Hepatic stellate cell (primary cell): Measurements from ENCODE around the gene GRIFIN.

Experiments
- DNase-seq: peaks from one replicate; pipeline ENCODE4 v3.0.0; 2011; ENCODE audit warnings: low spot score

GRIFIN gene

DNA sequence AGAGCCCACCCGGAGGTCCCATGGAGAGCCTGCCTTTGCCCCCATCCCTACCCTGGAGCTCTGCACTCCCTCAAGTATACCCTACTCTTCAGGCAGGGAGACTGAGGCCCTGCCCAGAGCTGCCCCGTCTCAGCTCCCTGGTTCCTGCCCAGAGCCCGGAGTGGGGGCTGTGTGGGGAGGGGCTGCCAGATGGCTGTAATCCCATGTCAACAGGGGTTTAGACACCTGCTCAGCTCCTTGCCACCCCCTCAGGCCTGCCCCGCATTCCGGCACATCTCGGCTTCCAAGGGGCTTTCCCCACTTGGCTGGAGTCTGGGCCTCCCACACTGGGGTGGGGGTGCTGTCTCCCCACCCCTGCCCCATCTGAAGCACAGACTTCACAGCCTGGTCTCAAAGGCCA is 22.5 kb upstream of the GRIFIN start:
- no peak for DNase-seq

DNA sequence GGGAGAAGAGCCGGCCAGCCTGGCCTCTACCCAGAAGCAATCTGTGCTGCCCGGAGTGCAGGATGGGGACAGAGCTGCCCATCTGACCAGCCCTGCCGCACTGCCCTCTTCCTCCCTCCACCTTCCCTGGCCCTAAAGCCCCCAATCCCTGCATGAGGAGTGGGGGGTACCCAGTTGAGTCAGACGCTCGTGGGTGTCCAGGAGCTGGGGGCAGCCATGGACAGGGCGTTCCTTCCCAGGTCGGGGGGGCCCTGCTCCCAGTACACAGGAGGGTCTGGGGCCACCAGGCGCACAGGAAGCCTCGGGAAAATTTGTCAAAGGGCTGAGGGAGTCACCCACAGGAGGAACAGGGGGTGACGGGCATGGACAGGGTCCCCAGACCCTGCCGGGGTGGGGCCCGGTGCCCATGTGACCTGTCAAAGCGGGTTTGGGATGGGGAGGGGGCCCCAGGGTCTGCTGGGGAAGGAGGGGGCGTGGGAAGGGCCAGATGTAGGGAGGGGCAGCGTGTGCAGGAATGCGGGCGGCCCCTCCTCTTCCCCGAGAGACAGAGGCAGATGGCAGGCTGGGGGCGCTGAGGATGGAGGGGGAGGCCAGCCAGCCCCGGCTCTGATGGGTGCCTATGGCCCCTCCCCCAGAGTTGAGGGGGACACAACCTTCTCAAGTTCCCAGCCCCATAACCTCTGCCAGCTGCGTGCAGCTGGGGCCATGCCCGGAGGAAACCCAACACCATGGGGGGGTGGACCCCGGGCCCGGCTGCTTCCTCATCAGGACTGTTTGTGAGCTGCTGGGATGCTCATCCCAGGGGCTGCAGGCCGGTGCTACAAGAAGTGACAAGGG is 21.5 kb upstream of the GRIFIN start:
- no peak for DNase-seq

DNA sequence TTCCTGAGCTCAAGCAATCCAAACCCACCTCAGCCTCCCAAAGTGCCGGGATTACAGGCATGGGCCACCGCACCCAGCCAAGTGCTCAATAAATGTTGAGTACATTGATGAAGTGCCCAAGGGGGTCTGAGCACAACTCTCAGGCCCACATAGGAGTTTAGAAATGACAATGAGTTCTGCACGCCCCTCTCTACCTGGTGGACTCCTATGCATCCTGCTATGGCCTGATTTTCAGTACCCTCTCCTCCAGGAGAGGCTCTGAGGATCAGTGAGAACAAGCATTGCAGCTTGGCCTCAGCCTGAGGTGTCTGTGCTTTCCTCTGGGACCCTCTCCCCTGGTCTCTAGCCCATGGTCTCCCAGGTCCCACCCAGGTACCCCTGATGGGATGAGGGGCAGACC is 20.9 kb upstream of the GRIFIN start:
- no peak for DNase-seq

DNA sequence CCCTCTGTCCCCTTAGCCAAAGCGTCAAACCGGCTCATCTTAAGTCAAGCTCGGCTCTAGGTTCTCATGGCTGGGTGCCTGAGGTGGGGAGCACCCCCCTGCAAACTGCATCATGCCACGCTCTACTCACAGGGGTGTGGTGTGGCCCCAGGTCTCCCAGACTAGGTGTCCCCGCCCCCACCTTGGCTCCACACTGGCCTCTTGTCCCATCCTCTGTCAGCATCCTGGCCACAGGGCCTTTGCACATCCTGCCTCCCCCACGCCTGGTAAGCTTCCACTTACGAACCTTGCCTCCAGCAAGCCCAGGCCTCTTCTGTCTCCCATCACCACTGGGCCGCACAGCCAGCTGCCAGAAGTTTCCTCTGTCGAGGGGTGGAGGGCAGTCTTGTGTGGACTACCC is 20.2 kb upstream of the GRIFIN start:
- no peak for DNase-seq

DNA sequence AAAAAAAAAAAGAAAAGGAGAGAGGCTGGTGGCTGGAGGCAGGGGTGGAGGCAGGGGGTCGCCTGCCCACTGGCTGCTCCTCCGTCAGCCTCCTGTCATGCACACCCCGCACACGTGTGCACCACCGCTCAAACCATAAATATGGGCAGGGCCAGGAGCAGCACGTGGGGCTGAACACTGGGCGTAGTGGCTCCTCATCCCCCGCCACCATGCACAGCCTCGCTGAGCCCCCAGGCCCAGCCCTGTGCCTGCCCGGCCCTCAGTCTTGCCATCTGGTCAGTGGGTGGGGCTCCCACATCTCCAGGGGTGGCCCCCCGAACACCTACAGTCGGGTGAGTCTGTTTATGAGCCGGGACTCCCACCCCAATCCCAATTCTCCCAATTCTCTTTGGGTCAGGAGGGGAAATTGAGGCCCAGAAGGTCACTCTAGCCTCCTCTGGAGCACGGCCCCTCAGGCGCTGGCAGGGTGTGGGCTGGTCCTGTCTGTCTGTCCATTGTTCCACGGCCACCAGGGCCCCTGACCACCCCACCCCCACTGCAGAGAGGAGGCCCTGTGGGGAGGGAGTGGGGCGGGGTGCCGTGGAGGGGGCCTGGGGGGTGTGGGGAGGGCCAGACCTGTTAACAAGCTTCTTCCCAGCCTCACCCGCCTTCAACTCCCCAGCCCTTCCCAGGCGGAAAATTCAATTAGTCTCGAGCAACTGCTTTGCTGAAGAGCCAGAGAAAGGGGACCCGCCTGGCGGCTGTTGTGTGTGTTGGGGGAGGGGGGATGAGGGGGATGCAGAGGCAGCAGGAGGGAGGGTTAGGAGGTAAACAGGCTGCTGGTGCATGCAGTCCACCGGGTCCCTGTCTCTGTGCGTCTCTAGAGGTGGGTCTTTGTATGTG is 19.5 kb upstream of the GRIFIN start:
- DNase-seq: no peak

DNA sequence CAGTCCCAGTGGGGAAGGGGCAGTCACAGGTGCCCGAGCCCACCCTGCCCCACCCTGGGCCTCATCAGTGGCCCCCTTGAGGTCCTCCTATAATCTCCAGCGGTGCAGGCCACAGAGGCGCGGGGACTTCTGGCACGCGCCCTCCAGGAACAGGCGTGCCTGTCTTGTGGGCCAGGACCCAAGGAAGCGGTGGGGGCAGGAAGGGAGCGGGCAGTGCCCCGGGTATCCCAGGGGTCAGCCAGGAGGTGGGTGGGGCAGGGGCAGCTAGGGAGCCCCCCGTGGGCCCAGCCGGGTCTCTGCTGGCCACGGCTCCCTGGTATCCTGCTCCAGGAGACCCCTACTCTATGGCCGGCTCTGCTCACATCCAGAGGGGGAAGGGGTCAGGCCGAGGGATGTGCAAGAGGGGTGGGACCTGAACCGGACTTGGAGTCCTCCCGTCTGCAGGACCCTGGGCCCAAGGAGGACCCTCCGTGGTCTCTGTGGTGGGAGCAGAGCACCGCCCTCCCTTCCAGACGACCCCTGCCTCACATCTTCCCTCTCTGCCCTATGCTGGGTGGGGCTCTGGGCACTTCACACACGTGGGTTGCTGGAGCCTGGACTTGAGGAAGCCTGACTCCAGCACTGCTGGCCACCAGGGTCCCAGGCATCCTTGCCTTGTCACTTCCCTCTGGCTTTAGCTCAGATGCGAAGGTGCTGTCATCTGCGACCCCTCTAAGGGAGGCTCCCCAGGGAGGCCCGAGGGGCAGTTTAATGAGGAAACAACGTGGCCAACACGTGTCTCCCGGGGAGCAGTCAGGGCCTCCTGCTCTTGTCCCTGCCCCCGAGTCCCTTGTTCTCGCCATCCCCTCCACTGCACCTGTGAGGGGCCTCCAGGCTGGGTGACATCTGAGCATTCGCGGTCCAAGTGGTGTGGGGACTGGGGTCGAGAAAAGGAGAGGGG is 18.3 kb upstream of the GRIFIN start:
- no peak for DNase-seq

DNA sequence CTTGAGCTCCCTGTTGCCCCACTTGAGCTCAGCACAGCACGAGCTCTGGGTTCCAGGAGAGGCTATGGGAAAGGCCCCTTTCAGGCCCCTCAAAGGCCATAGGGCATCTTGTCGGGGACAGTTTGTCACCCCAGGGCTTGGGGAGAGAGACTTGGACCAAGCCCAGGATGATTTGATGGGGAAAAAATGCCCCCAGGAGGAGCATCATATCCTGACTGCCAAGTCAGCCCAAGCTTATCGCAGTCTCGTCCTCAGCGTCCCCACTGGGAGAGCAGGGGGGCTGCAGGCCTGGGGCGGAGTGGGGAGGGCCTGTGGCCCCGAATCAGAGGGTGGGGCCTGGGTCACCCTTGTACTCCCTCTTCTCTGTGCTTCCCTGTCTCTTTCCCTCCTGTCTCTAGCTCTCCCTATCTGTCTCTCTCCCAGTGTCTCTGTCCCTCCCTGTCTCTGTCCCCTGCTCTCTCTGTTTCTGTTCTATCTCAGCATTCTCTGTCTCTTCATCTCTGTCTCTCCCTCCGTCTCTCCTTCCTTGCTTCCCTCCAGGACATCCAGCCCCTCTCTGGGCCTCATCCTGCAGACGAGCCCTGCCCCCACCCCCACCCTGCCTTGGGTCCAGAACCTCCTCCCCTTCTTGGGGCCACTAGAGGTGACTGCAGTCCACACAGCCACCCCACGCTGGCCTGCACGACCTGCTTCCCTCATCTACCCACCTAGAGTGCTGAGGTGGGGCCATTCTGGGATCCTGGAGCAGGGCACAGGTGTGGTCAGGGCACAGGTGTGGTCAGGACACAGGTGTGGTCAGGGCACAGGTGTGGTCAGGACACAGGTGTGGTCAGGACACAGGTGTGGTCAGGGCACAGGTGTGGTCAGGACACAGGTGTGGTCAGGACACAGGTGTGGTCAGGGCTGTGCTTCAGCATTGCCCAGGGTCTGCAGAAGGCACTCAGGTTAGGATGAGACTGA is 17.3 kb upstream of the GRIFIN start:
- DNase-seq: no peak

DNA sequence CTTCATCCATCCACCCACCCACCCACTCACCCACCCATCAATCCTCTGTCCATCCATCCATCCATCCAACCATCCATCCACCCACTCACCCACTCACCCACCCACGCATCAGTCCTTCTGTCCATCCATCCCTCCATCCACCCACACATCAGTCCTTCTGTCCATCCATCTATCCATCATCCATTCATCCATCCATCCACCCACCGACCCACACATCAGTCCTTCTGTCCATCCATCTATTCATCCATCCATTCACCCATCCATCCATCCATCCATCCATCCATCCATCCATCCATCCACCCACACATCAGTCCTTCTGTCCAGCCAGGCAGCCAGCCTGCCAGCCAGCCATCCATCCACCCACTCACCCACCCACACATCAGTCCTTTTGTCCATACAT is 15.8 kb upstream of the GRIFIN start:
- DNase-seq: no peak

DNA sequence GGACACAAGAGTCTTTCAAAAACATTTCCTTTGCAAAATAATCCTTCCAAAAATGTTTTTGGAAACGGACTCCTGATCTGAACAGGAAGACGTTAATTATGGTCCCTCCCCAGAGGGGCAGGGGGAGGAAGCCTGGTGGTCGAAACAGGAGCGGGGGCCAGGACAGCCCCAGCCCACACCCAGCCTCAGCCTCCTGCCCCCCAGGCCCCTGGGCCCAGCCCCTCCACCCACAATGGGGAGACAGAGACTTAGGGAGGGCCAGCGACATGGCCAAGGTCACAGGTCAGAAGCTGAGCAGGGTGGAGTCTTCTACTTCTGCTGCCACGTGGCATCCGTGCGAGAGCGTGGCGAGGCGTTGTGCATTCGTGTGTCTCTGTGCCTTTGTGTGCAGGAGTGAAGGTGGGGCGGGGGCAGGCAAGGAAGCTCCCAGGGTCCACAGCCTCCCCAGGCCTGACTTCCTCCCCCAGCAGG is 14.0 kb upstream of the GRIFIN start:
- no peak for DNase-seq

DNA sequence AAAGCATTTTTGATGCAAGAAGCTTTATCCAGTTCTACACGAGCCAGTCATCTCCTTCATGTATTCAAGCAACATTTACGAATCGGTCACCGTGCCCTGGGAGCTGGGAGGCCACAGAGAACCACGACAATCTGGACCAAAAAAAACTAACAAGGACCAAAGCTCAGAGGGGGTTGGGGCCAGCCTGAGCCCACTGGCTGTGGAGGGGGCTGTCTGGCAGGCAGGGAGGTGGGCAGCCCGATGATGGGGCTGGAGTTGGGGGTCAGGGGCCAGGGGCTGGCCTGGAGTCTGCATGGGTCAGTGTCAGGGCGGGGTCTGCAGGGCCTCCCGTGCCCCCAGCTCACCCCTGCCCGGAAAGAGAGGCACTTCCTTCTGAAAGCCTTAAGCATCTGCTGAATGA is 12.5 kb upstream of the GRIFIN start:
- DNase-seq: no peak

DNA sequence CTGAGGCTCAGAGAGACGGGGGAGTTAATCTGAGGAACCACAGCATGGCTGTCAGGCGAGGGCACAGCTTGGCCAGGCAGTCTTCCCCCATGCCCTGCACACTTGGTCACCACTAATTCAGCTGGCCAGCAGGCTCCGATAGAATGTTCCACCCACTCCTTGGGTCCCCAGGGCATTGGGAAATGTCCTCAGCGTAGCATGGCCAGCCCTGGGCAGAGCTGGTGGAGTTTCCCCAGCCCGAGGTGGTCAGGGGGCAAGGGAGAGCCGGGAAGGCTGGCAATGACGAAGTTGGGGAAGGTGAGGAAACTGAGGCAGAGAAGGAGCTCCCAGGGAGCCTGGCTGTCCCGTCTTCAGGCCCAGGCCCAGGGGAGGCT is 12.1 kb upstream of the GRIFIN start:
- DNase-seq: peak; percentile 87

DNA sequence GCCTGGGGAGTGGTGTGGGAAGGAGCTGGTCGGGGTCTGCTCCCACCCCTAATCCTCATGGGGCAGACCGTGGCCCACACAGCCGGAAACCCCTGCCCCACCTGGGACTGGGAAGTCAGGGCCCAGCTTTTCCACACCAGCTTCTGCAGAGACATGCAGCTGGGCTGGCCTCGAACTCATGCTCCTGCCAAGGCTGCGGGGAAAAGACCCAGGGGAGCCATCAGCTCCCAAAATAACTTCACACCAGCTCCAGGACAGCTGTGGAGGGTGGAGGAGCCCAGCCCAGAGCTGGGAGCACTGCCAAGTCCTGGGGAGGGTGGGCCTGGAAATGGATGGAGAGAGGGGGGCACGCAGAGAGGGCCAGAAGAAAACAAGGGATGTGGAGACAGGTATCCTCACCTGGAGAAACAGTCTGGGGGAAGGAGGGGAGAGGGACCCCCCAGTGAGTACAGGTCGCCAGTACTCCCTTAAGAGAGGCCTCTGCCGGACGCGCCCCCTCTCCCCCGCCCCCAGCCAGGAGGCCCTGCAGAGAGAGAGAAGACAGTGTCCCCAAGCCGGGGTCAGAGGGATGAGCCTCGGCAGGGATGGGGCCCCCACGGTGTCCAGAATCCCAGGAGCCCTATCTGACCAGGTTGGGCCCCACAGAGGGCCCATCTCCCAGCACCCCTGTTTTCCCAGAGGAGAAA is 11.5 kb upstream of the GRIFIN start:
- DNase-seq: peak; percentile 56

DNA sequence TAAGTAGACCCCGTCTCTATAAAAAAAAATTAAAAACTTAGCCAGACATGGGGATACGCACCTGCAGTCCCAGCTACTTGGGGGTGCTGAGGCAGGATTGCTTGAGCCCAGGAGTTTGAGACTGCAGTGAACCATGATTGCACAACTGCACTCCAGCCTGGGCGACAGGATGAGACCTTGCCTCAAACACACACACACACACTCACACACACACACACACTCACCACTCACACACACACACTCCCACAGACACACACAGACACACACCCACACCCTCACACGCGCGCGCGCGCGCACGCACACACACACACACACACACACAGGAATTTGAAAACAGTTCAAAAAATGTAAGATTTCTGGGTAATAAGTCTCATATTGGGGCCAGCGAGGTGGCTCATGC is 8.7 kb upstream of the GRIFIN start:
- DNase-seq: no peak

DNA sequence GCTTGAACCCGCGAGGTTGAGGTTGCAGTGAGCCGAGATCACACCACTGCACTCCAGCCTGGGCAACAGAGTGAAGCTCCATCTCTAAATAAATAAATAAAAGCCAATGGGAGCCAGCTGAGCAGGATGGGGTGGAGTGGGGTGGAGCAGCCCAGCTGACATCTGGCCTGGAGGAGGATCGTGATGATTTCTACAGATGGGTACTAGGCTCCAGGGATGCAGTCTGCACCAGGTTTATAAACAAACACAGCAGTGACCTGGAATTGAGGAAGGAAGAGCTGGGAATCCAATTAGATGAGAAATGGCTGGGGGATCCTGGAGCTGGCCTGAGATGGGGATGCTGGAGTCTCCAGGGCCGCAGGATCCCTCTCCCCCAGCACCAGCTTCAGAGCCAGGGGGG is 7.3 kb upstream of the GRIFIN start:
- DNase-seq: no peak

DNA sequence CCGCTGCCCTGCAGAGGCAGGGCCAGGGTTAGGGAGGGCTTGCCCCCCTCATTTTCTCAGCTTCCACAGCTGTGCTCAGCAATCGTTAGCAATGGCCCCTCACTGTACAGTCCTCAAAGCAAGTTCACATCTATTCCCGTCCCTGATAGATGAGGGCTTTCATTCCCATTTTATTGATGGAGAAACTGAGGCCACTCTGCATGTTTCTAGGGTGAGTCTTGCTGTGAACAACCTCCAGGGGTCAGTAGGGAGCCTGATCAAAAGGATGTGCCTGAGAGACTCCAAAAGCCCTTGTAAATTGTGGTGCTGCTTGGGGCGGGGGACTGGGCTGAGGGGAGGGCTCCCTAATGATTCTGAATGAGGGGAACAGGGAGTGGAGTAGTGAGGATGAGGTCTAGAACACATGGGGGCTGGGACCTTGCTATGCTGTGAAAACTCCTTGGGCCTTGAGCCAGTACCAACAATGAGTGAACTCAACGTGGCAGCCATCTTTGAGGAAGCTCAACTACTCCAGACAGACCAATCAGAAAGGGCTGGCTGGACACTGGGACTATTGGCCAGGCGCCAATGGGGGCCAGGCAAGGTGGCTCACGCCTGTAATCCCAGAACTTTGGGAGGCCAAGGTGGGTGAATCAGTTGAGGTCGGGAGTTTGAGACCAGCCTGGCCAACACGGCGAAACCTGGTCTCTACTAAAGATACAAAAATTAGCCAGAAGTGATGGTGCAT is 6.7 kb upstream of the GRIFIN start:
- no peak for DNase-seq

DNA sequence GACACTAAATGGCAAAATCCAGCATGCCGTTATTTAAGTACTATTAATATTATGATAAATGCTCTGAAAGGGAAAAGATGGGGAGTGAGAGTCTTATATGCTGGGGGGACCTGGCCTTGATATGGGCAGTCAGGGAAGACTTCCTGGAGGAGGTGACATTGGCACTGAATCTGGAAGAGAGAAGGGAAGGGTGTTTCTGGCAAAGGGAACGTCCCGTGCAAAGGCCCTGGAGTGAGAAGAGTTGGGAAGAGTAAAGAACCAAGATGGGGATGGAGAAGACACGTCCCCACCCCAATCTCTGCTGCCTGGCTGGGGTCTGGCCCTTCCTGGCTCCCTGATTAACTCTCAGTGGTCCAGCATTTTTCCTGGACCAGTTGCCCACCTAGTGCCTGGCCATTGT is 5.0 kb upstream of the GRIFIN start:
- no peak for DNase-seq

DNA sequence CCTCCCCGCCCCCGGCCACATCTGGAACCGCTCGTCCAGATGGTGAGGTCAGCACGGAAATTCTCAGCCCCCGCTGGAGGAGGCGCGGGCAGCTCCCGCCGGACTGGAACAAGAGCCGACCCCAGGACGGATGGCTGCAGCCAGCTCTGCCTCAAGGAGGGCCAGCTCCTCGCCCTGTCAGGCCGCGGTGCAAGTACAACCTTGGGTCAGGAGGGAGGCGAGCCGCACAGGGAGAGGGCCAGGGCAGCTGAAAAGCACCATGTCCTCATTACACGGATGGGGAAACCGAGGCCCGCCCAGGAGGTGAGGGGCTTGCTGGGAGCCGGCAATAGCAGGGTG is 3.8 kb upstream of the GRIFIN start:
- DNase-seq: no peak

DNA sequence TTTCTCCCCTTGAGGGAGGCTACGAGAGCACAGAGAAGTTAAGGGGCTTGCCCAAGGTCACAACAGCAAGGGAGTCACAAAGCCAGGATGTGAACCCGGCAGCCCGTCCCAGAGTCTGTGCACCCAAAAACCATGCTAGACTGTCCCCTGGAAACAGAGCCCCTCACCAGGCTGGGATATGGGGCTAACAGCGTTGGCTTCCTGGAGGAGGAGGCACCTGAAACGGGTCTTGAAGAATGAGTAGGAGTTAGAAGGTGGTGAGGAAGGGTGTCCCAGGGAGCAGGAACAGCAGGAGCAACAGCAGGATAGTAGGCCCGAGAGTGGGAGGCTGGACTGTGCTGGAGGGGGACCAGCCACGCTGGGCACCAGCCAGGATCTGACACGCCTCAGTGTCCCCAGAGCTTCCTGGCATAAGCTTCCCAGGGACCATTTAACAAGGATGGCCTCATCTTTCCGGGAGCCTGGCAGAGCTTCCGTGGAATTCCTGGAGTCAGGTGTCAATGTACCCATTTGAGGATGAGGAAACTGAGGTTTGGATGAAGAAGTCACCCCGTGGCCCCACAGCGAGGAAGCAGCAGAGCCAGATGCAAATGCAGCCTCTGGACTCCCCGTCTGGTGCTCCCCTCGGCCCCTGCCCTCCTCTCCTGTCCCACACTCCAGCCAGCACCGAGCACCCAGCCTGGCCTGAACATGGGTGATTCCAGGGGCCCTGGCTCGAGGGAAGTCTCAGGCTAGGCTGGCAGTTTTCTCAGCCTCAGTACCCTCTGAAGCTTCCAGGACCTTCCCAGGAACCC is 3.3 kb upstream of the GRIFIN start:
- DNase-seq: no peak

DNA sequence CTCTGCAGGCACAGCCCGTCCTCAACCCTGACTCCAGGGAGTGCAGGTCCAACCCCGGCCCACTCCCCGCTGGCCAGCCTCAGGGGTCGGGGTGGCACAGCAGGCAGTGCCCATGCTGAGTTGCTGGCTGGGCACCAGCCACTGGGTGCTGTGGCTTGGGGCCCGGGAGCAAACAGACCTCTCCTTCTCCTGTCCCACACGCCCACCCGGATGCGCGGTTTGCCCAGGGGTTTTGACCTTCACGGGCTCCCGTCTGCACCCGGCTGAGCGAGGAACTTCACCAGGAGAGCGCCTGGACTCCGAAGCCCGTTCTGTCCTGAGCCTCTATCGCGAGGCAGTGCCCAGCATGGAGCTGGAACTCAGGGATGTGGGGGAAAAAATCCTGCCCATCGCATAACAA is 2.6 kb upstream of the GRIFIN start:
- DNase-seq: no peak
